ENCODE data around the gene ACAP3. TPM values are rescaled to one million over a fixed set of nuclear protein-coding genes. Genes with fewer than 3 reads are reported as not detected.
"Not testable (repeated sequence)": the region's sequence is repeated elsewhere in the genome, so short reads cannot be mapped to it uniquely, and the experiment has no call there.

Gene ACAP3
- total RNA-seq, 2 donors from 2014 or later = 41.6 to 121 TPM

- H3K9me3 ChIP-seq = no peaks in the 10 kb centered on the region
- DNase-seq (ENCODE audit: low spot score) = no peak
- peaks cover 12% of the 10 kb centered on the region for H3K36me3 ChIP-seq
- H3K27ac ChIP-seq = peak overlapping the region; percentile 56 to 72
- no peaks in the 10 kb centered on the region for H3K27me3 ChIP-seq (replicated peaks; ENCODE audit: insufficient read depth)
- no peak for TF ChIP-seq CTCF (IDR thresholded peaks at IDR 0.05)
- peaks cover 25 to 45% of the 10 kb centered on the region in 2 donors for H3K4me1 ChIP-seq (ENCODE audit: control insufficient read depth in 1 of 2, low read depth in 2 of 2)
- ATAC-seq (ENCODE audit: insufficient number of reproducible peaks, low FRiP score, low read depth) = no peak
- H3K4me3 ChIP-seq = no peak overlapping the region
Measured at GRCh38 chr1:1318777-1319645, 11.3 kb upstream of the ACAP3 start.

GRCh38 chr1:1318131-1318652 is 10.5 kb upstream of the ACAP3 start:
- peaks cover 20% of the 10 kb centered on the region for H3K36me3 ChIP-seq
- peak overlapping the region; percentile 72 to 79 for H3K27ac ChIP-seq
- TF ChIP-seq CTCF (IDR thresholded peaks at IDR 0.05) = no peak
- no peaks in the 10 kb centered on the region for H3K9me3 ChIP-seq
- H3K4me1 ChIP-seq (ENCODE audit: control insufficient read depth in 1 of 2, low read depth in 2 of 2) = peaks cover 21 to 40% of the 10 kb centered on the region in 2 donors
- DNase-seq (ENCODE audit: low spot score) (peak; percentile 73), ATAC-seq (ENCODE audit: insufficient number of reproducible peaks, low FRiP score, low read depth) (peak; percentile 78)
- H3K4me3 ChIP-seq = no peak overlapping the region
- H3K27me3 ChIP-seq (replicated peaks; ENCODE audit: insufficient read depth) = no peaks in the 10 kb centered on the region

GRCh38 chr1:1317420-1317819 is 9.7 kb upstream of the ACAP3 start:
- ATAC-seq (ENCODE audit: insufficient number of reproducible peaks, low FRiP score, low read depth) (no peak), DNase-seq (ENCODE audit: low spot score) (no peak)
- H3K4me3 ChIP-seq = no peak overlapping the region
- no peaks in the 10 kb centered on the region for H3K9me3 ChIP-seq
- H3K27me3 ChIP-seq (replicated peaks; ENCODE audit: insufficient read depth) = no peaks in the 10 kb centered on the region
- peaks cover 28% of the 10 kb centered on the region for H3K36me3 ChIP-seq
- TF ChIP-seq CTCF (IDR thresholded peaks at IDR 0.05) = no peak
- H3K27ac ChIP-seq = peak overlapping the region; percentile 69 to 79
- peaks cover 17 to 35% of the 10 kb centered on the region in 2 donors for H3K4me1 ChIP-seq (ENCODE audit: control insufficient read depth in 1 of 2, low read depth in 2 of 2)

GRCh38 chr1:1316199-1316598 is 8.5 kb upstream of the ACAP3 start:
- DNase-seq (ENCODE audit: low spot score); H3K27ac ChIP-seq; ATAC-seq (ENCODE audit: insufficient number of reproducible peaks, low FRiP score, low read depth); H3K4me3 ChIP-seq; H3K9me3 ChIP-seq; H3K27me3 ChIP-seq (replicated peaks; ENCODE audit: insufficient read depth): not testable (repeated sequence)
- Histone ChIP-seq H3K36me3 (peaks cover 36% of the 10 kb centered on the region), H3K4me1 (ENCODE audit: control insufficient read depth in 1 of 2, low read depth in 2 of 2) (peaks cover 9 to 29% of the 10 kb centered on the region in 2 donors)

GRCh38 chr1:1315435-1315954 is 7.8 kb upstream of the ACAP3 start:
- H3K27ac ChIP-seq = no peak overlapping the region
- H3K4me1 ChIP-seq (ENCODE audit: control insufficient read depth in 1 of 2, low read depth in 2 of 2) = peaks cover 9 to 29% of the 10 kb centered on the region in 2 donors
- no peak overlapping the region for H3K4me3 ChIP-seq
- DNase-seq (ENCODE audit: low spot score) (no peak), ATAC-seq (ENCODE audit: insufficient number of reproducible peaks, low FRiP score, low read depth) (no peak)
- no peaks in the 10 kb centered on the region for H3K27me3 ChIP-seq (replicated peaks; ENCODE audit: insufficient read depth)
- no peak for TF ChIP-seq CTCF (IDR thresholded peaks at IDR 0.05)
- no peaks in the 10 kb centered on the region for H3K9me3 ChIP-seq
- H3K36me3 ChIP-seq = peaks cover 36% of the 10 kb centered on the region
